Measurements from ENCODE around the gene TRIM44. TPM values are rescaled to one million over a fixed set of nuclear protein-coding genes. Genes with fewer than 3 reads are reported as not detected.

TRIM44 gene
- total and polyA plus RNA-seq, 4 donors: 3.7 to 15.1 (median 10.4) TPM

GRCh38 chr11:35635933-35636332 is 26.6 kb upstream of the TRIM44 start:
- H3K27me3 ChIP-seq (ENCODE audit: control insufficient read depth in 4 of 4, insufficient read depth in 4 of 4, low read length in 3 of 4): no peaks in the 10 kb centered on the region
- WGBS: 81% methylated on average over 6 of the region's 6 CpGs
- no peaks in the 10 kb centered on the region for H3K4me1 ChIP-seq (ENCODE audit: control insufficient read depth in 4 of 4, insufficient read depth in 4 of 4, low read length in 3 of 4)
- no peak overlapping the region for H3K4me3 ChIP-seq (ENCODE audit: low read depth in 1 of 3, low read length in 3 of 3)
- no peak overlapping the region for H3K27ac ChIP-seq (ENCODE audit: low read depth in 1 of 2, low read length in 2 of 2)
- H3K36me3 ChIP-seq (ENCODE audit: control insufficient read depth in 4 of 4, insufficient read depth in 3 of 4, low read depth in 1 of 4, low read length in 3 of 4): no peaks in the 10 kb centered on the region
- no peak overlapping the region for H3K9ac ChIP-seq (ENCODE audit: low read depth in 1 of 2, low read length in 2 of 2)
- no peaks in the 10 kb centered on the region for H3K9me3 ChIP-seq (ENCODE audit: control insufficient read depth in 4 of 4, low read length in 3 of 4)
- DNase-seq (ENCODE audit: low spot score): no peak
- TF ChIP-seq NR2F2 (IDR thresholded peaks at IDR 0.05): no peak
- TF ChIP-seq, protein P1, sequence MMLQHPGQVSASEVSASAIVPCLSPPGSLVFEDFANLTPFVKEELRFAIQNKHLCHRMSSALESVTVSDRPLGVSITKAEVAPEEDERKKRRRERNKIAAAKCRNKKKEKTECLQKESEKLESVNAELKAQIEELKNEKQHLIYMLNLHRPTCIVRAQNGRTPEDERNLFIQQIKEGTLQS (IDR thresholded peaks at IDR 0.05): no peak
- no peak for TF ChIP-seq FOXA2 (IDR thresholded peaks at IDR 0.05)
- no peak for TF ChIP-seq RAD21 (IDR thresholded peaks at IDR 0.05)
- TF ChIP-seq GABPA (IDR thresholded peaks at IDR 0.05 in 1 of 2, conservative IDR thresholded peaks at IDR 0.05 in 1 of 2): no peak
- TF ChIP-seq TAF1 (conservative IDR thresholded peaks at IDR 0.05): no peak
- TF ChIP-seq HNF4G (IDR thresholded peaks at IDR 0.05): no peak
- TF ChIP-seq EGR1 (IDR thresholded peaks at IDR 0.05; ENCODE audit: low read depth in 2 of 2): no peak
- TF ChIP-seq, protein P2, sequence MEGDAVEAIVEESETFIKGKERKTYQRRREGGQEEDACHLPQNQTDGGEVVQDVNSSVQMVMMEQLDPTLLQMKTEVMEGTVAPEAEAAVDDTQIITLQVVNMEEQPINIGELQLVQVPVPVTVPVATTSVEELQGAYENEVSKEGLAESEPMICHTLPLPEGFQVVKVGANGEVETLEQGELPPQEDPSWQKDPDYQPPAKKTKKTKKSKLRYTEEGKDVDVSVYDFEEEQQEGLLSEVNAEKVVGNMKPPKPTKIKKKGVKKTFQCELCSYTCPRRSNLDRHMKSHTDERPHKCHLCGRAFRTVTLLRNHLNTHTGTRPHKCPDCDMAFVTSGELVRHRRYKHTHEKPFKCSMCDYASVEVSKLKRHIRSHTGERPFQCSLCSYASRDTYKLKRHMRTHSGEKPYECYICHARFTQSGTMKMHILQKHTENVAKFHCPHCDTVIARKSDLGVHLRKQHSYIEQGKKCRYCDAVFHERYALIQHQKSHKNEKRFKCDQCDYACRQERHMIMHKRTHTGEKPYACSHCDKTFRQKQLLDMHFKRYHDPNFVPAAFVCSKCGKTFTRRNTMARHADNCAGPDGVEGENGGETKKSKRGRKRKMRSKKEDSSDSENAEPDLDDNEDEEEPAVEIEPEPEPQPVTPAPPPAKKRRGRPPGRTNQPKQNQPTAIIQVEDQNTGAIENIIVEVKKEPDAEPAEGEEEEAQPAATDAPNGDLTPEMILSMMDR (IDR thresholded peaks at IDR 0.05; ENCODE audit: low read depth, low read length, missing input control): no peak
- TF ChIP-seq HNF4A (conservative IDR thresholded peaks at IDR 0.05): no peak
- no peak for TF ChIP-seq MAX (IDR thresholded peaks at IDR 0.05)
- TF ChIP-seq, protein P3, sequence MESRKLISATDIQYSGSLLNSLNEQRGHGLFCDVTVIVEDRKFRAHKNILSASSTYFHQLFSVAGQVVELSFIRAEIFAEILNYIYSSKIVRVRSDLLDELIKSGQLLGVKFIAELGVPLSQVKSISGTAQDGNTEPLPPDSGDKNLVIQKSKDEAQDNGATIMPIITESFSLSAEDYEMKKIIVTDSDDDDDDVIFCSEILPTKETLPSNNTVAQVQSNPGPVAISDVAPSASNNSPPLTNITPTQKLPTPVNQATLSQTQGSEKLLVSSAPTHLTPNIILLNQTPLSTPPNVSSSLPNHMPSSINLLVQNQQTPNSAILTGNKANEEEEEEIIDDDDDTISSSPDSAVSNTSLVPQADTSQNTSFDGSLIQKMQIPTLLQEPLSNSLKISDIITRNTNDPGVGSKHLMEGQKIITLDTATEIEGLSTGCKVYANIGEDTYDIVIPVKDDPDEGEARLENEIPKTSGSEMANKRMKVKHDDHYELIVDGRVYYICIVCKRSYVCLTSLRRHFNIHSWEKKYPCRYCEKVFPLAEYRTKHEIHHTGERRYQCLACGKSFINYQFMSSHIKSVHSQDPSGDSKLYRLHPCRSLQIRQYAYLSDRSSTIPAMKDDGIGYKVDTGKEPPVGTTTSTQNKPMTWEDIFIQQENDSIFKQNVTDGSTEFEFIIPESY (IDR thresholded peaks at IDR 0.05): no peak

- H3K27ac ChIP-seq (ENCODE audit: low read depth in 1 of 2, low read length in 2 of 2): no peak overlapping the region
- no peaks in the 10 kb centered on the region for H3K27me3 ChIP-seq (ENCODE audit: control insufficient read depth in 4 of 4, insufficient read depth in 4 of 4, low read length in 3 of 4)
- H3K4me1 ChIP-seq (ENCODE audit: control insufficient read depth in 4 of 4, insufficient read depth in 4 of 4, low read length in 3 of 4): no peaks in the 10 kb centered on the region
- no peak overlapping the region for H3K4me3 ChIP-seq (ENCODE audit: low read depth in 1 of 3, low read length in 3 of 3)
- no peaks in the 10 kb centered on the region for H3K36me3 ChIP-seq (ENCODE audit: control insufficient read depth in 4 of 4, insufficient read depth in 3 of 4, low read depth in 1 of 4, low read length in 3 of 4)
- 72% methylated on average over 9 of the region's 9 CpGs for WGBS
- DNase-seq (ENCODE audit: low spot score): no peak
- H3K9me3 ChIP-seq (ENCODE audit: control insufficient read depth in 4 of 4, low read length in 3 of 4): no peaks in the 10 kb centered on the region
- no peak overlapping the region for H3K9ac ChIP-seq (ENCODE audit: low read depth in 1 of 2, low read length in 2 of 2)
- TF ChIP-seq MAX (IDR thresholded peaks at IDR 0.05): no peak
- no peak for TF ChIP-seq FOXA1 (IDR thresholded peaks at IDR 0.05)
- TF ChIP-seq, protein P2 (IDR thresholded peaks at IDR 0.05; ENCODE audit: low read depth, low read length, missing input control): no peak
- no peak for TF ChIP-seq HNF4A (conservative IDR thresholded peaks at IDR 0.05)
These were observed 22.9 kb upstream of the TRIM44 start for GRCh38 chr11:35639591-35640179.
